GM18873 (cell line): Measurements from ENCODE around the gene RABIF.
"Not testable (repeated sequence)": the region's sequence is repeated elsewhere in the genome, so short reads cannot be mapped to it uniquely, and the experiment has no call there.

Experiments used
- ATAC-seq: cut with Tn5 transposase; IDR thresholded peaks from one replicate; pipeline ENCODE4 v1.9.1; 2021; ENCODE audit warnings: mild to moderate bottlenecking, moderate library complexity, moderate number of reproducible peaks; ENCODE audit not compliant: unreplicated experiment, low FRiP score

Gene RABIF

DNA sequence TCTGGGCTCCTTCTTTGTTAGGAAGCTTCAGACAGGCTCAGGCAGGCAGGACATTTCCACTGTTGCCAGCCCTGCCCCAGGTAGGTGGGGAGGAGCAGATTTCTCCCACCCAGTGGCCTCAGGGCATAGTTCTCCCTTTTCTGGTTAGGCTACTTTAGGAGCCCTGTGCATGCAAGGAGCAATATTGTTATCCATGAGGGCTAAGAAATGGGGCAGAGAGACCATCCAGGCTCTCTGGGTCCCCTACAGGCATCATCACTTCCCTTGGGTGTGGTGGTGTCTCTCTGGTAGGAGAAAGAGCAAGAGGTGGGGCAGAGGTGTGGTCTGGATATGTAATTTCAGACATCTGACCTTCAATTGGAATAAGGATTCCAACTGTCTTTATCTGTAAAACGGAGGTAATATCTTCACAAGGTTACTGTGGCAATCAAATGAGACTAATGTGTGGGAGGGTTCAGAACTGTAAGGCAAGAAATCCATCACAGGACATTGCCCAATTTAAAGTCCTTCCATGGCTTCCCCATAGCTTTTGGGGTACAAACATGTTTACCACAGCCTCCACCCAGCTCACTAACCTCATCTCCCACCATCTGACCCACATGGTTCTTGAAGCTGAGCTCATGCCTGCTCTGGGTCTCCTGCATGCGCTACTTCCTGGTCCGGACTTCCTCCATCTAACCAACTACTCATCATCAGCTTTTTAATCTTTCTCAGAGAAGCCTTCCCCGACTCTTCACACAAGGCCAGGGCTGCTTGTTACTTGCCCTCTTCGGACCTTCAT, 52.1 kb downstream of the RABIF start:
- no peak for ATAC-seq

DNA sequence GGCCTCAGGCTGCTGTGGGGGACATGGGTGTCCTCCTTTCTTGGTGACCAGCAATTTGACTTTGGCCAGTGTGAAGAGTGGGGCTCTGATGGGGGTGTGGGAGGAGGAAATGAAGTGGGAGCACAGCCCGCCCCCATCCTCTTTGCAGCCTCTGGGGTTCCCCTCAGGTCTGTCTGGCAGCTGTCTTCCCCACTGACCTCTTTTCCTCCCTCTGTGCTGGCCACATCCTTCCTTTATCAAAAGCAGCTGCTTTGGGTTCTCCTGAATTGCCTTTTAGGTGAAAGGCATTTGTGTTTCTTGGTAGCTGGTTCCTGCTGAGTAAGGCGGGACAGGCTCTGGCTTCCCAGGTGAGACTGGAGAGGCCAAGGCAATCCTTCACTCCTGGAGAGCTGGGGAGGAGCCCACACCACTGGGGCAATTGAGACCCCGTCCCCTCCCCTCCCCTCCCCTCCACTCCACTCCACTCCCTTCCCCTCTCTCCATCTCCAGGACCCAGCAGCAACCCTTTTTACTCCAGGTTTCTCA, 53.3 kb downstream of the RABIF start:
- ATAC-seq = no peak

DNA sequence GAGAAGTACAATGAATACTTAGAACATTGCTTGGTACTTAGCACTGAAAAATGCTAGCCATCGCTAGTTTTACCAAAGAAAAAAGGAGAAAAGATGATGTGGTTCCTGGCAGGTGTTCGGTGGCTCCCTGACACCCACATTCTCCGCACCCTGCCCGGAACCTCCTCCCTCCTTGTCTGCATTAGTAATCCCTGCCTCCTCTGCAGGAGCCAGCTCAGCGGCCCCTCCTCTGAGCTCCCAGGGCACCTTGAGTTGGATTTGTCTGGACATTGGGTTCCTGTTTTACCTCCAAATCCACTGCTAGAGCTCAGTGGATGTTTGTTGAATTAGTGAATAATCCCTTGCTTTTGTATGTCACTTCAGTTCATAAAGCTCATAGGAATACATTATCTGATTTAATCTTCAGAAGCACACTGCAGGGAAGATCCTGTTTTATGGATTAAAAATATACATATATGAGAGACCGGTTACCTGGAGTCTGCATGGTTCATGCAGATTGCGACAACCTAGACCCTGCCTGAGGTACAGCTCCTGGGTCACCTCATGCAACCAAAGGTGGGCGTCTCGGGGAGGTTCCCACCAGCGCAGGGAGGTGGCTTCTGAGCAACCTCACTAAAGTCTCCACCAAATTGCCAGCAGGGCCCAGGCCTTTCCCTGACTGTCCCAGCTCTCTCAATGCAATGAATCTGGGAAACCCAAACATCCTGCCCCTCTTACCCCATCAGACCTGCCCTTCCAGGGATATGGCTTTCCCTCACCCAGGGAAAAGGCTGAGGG, 54.0 kb downstream of the RABIF start:
- ATAC-seq = no peak

DNA sequence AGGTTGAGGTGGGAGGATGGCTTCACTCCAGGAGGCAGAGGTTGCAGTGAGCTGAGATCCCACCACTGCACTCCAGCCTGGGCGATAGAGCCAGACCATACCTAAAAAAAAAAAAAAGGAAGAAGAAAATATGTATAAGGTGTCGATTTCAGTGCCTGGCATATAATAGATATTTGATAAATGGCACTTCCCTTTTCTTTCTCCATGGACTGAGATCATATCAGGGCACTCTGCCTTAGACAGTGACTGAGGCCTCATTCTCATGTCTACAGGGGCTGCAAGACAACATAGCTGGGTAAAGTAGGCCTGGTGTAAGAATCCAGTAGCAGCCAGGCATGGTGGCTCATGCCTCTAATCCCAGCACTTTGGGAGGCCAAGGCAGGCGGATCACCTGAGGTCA, 57.0 kb downstream of the RABIF start:
- no peak for ATAC-seq

DNA sequence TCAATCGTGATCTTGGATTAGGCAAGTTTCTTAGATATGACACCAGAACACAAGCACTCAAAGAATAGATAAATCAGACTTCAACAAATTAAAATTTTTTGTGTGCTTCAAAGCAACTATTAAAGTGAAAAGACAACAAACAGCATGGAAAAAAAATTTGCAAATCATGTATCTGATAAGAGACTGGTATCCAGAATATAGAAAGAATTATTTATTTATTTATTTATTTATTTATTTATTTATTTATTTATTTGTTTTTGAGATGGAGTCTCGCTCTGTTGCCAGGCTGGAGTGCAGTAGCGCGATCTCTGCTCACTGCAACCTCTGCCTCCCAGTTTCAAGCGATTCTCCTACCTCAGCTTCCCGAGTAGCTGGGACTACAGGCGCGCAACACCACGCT, 59.7 kb downstream of the RABIF start:
- ATAC-seq = not testable (repeated sequence)
